AG09309 (cell line): ENCODE results near the gene RAD18.
A peak's percentile ranks its signal among the peaks of the same experiment; 100 is the strongest.

Experiments used
- DNase-seq: peaks from one replicate; pipeline ENCODE4 v3.0.0-alpha.2; 2010; ENCODE audit warnings: low read depth
- H3K4me3 ChIP-seq: 2 replicates; pipeline ENCODE4 v1.5.1; 2011; ENCODE audit warnings: mild to moderate bottlenecking, low read depth, low read length, moderate library complexity; ENCODE audit not compliant: control insufficient read depth
- CTCF ChIP-seq: IDR thresholded peaks from 2 replicates; pipeline ENCODE4 v1.5.1; 2011; ENCODE audit warnings: mild to moderate bottlenecking, low read depth, low read length, inconsistent platforms; ENCODE audit not compliant: insufficient read depth, control insufficient read depth; ENCODE audit errors: missing control alignments

RAD18 gene

GRCh38 chr3:9000041-9000440 lies 36.8 kb upstream of the RAD18 start:
- DNase-seq: no peak
- no peak overlapping the region for H3K4me3 ChIP-seq
- no peak for TF ChIP-seq CTCF

- DNase-seq: no peak
- H3K4me3 ChIP-seq: no peak overlapping the region
- no peak for TF ChIP-seq CTCF
Measured at GRCh38 chr3:8997151-8997550, 33.9 kb upstream of the RAD18 start.

- TF ChIP-seq CTCF: peak; percentile 61
- DNase-seq: peak; percentile 41
- no peak overlapping the region for H3K4me3 ChIP-seq
Measured at GRCh38 chr3:8996681-8997121, 33.4 kb upstream of the RAD18 start.

GRCh38 chr3:8996216-8996615 lies 32.9 kb upstream of the RAD18 start:
- no peak for DNase-seq
- no peak for TF ChIP-seq CTCF
- no peak overlapping the region for H3K4me3 ChIP-seq

GRCh38 chr3:8994226-8994625 lies 31.0 kb upstream of the RAD18 start:
- no peak for TF ChIP-seq CTCF
- no peak overlapping the region for H3K4me3 ChIP-seq
- DNase-seq: no peak

- TF ChIP-seq CTCF: no peak
- DNase-seq: no peak
- no peak overlapping the region for H3K4me3 ChIP-seq
Measured at GRCh38 chr3:8993331-8993730, 30.1 kb upstream of the RAD18 start.

- DNase-seq: no peak
- H3K4me3 ChIP-seq: no peak overlapping the region
- TF ChIP-seq CTCF: no peak
Measured at GRCh38 chr3:8992854-8993253, 29.6 kb upstream of the RAD18 start.
